K562 (cell line): ENCODE data around the gene PRTN3. TPM values are rescaled to one million over a fixed set of nuclear protein-coding genes. Genes with fewer than 3 reads are reported as not detected.

ENCODE experiments used
- CCAR2 ChIP-seq: fragments of 200-400 bp; formaldehyde crosslinking; IDR thresholded peaks from 2 replicates; pipeline ENCODE4 v1.6.1; 2017; ENCODE audit warnings: mild to moderate bottlenecking, low read depth, low read length
- CREM ChIP-seq: IDR thresholded peaks from 2 replicates; pipeline ENCODE4 v1.6.1; 2014; ENCODE audit warnings: antibody characterized with exemption, low read depth
- EGR1 ChIP-seq: fragments of 450-650 bp; conservative IDR thresholded peaks from 2 replicates; pipeline ENCODE4 v1.6.1; 2017; ENCODE audit warnings: mild to moderate bottlenecking
- JUND ChIP-seq, 2 experiments: IDR thresholded peaks; 2 replicates in 1 of 2; 3 replicates in 1 of 2; pipeline ENCODE4 v1.6.1; 2011; ENCODE audit warnings: borderline replicate concordance in 2 of 2, low read depth in 2 of 2, low read length in 2 of 2, improper control_type of control experiment in 1 of 2, missing biosample characterization in 1 of 2, missing genetic modification characterization in 1 of 2, missing genetic modification reagents in 1 of 2
- KLF10 ChIP-seq: fragments of 250-450 bp; sonication (Bioruptor Pico); IDR thresholded peaks from 2 replicates; pipeline ENCODE4 v1.6.1; 2021; ENCODE audit warnings: matching md5 sums
- KLF13 ChIP-seq: fragments of 450-650 bp; IDR thresholded peaks from 2 replicates; pipeline ENCODE4 v1.6.1; 2016; ENCODE audit warnings: missing genetic modification characterization, low read depth, mild to moderate bottlenecking, missing compliant biosample characterization, moderate library complexity, borderline replicate concordance
- MAZ ChIP-seq, 2 experiments: fragments of 450-650 bp in 1 of 2; sonication (generic) in 1 of 2; formaldehyde crosslinking; IDR thresholded peaks in 1 of 2; conservative IDR thresholded peaks in 1 of 2; 2 replicates each; pipeline versions ENCODE4 v1.4.0 to v1.5.0; 2020; ENCODE audit warnings: mild to moderate bottlenecking in 1 of 2, missing genetic modification reagents in 1 of 2
- MYC ChIP-seq, 2 experiments: fragments of 250-450 bp in 1 of 2; sonication (Bioruptor Pico) in 1 of 2; IDR thresholded peaks; 2 replicates each; pipeline versions ENCODE4 v1.5.1 to v1.6.1; 2012 to 2021; ENCODE audit warnings: low read depth in 2 of 2, borderline replicate concordance in 1 of 2, improper control_type of control experiment in 1 of 2, low read length in 1 of 2, mild to moderate bottlenecking in 1 of 2, moderate library complexity in 1 of 2
- TBP ChIP-seq: optimal IDR thresholded peaks from 2 replicates; pipeline ENCODE3; 2011; ENCODE audit warnings: low read depth, low read length, improper control_type of control experiment
- THAP12 ChIP-seq: fragments of 250-450 bp; sonication (Bioruptor Pico); IDR thresholded peaks from 2 replicates; pipeline ENCODE4 v1.9.0; 2021; ENCODE audit warnings: mild to moderate bottlenecking, inconsistent platforms
- ZFP1 ChIP-seq: fragments of 450-650 bp; formaldehyde crosslinking; IDR thresholded peaks from 2 replicates; pipeline ENCODE4 v1.4.0; 2020; ENCODE audit warnings: mild to moderate bottlenecking, mixed read lengths
- ZFX ChIP-seq: sonication (generic); formaldehyde crosslinking; IDR thresholded peaks from 2 replicates; pipeline ENCODE4 v1.8.0; 2022; ENCODE audit warnings: mild to moderate bottlenecking, missing genetic modification reagents, moderate library complexity
- ZNF354B ChIP-seq: fragments of 250-450 bp; sonication (Bioruptor Pico); IDR thresholded peaks from 2 replicates; pipeline ENCODE4 v1.4.0; 2020
- polyA plus RNA-seq, 8 experiments: library from polyadenylated mRNA; depleted of rRNA in 4 of 8; stranded (reverse) in 5 of 8; unstranded in 3 of 8; fragments of >200 nt; fragmentation: Nextera tagmentation in 2 of 8; fragmentation: Illumina TruSeq in 1 of 8; extraction: Ambion mirVana in 2 of 8; extraction: Trizol in 1 of 8; gene quantifications; 2 replicates each; pipeline versions ENCODE4 v1.2.1 to v1.2.3, GENCODE V29; 2011 to 2014; ENCODE audit warnings: inconsistent platforms in 1 of 8, missing spikeins in 1 of 8
- total RNA-seq, 7 experiments: library from RNA; depleted of rRNA in 6 of 7; stranded (reverse); fragments of >200 nt in 6 of 7; fragmentation: Illumina TruSeq in 2 of 7; extraction: Trizol in 2 of 7; gene quantifications; 2 replicates each; pipeline versions ENCODE4 v1.2.1 to v1.2.3, GENCODE V29; 2011 to 2021; ENCODE audit warnings: low replicate concordance in 1 of 7
- TF ChIP-seq, protein P1 (sequence below): sonication (generic); formaldehyde crosslinking; IDR thresholded peaks from 2 replicates; pipeline ENCODE4 v1.8.0; 2022; ENCODE audit warnings: mild to moderate bottlenecking, missing genetic modification reagents
- TF ChIP-seq, protein P2 (sequence below): sonication (generic); formaldehyde crosslinking; IDR thresholded peaks from 2 replicates; pipeline ENCODE4 v1.8.1; 2023; ENCODE audit warnings: missing genetic modification reagents, mild to moderate bottlenecking, borderline replicate concordance
- TF ChIP-seq, protein P3 (sequence below): sonication (generic); formaldehyde crosslinking; IDR thresholded peaks from 2 replicates; pipeline ENCODE4 v1.8.0; 2022; ENCODE audit warnings: missing genetic modification reagents, mild to moderate bottlenecking, moderate library complexity, borderline replicate concordance

Gene PRTN3
- total and polyA plus RNA-seq, 9 of the 15 experiments (the other 6 are each of a cell fraction or from before 2014, with no cell fraction given): 0.14 to 0.86 (median 0.43) TPM; not detected in 3

DNA sequence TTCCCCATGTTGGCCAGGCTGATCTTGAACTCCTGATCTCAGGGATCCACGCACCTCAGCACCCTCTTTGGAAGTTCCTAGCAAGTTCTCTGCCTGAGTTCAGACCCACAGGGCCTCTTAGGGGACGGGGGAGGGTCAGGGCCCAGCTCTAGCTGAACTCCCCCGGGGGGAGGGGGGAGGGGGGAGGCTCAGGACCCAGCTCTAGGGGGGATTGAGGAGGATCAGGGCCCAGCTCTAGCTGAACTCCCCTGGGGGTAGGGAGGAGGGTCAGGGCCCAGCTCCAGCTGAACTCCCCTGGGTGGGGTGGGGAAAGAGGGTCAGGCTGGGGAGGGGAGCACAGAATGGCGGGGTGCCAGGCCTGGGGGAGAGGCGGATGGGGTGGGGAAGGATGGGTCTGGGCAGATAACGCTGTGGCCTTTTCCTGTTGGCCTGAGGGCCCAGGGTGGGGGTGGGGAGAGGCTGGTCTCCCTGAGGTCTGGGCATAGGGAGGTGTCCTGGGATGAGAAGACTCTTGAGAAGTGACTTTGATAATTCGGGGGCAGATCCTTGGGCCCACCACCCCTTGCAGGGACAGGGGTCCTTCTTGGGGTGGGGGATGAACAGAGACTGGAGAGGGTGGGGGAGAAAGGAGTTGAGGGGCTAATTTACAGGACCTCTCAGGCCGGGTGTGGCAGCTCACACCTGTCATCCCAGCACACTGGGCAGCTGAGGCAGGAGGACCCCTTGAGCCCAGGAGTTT, 49.1 kb upstream of the PRTN3 start (continued):
- TF ChIP-seq THAP12 (CRISPR knock-in tag) (no peak), CCAR2 (no peak), ZNF354B (CRISPR knock-in tag) (no peak), TBP (peak; percentile 40), JUND (IDR thresholded peaks at IDR 0.05; ENCODE audit: borderline replicate concordance, low read depth, low read length) (peak; percentile 40; the same call in 1 of the 2 replicates), JUND (tag; IDR thresholded peaks at IDR 0.05; ENCODE audit: borderline replicate concordance, low read depth, low read length) (no peak; the same call in 2 of the 3 replicates), MAZ (CRISPR knock-in tag; conservative IDR thresholded peaks at IDR 0.05 in 1 of 2, IDR thresholded peaks at IDR 0.05 in 1 of 2) (peak in 1 of 2 experiments; percentile 74; a peak in 2 of 4 replicates), KLF10 (CRISPR knock-in tag) (no peak), ZFX (CRISPR knock-in tag) (peak; percentile 68), EGR1 (peak; percentile 37), CREM (peak; percentile 70), ZFP1 (CRISPR knock-in tag) (no peak), MYC (IDR thresholded peaks at IDR 0.05; ENCODE audit: low read depth, low read length) (no peak), MYC (CRISPR knock-in tag; IDR thresholded peaks at IDR 0.05; ENCODE audit: borderline replicate concordance, low read depth) (no peak), KLF13 (no peak)
- TF ChIP-seq, protein P1, sequence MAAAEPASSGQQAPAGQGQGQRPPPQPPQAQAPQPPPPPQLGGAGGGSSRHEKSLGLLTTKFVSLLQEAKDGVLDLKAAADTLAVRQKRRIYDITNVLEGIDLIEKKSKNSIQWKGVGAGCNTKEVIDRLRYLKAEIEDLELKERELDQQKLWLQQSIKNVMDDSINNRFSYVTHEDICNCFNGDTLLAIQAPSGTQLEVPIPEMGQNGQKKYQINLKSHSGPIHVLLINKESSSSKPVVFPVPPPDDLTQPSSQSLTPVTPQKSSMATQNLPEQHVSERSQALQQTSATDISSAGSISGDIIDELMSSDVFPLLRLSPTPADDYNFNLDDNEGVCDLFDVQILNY (CRISPR knock-in tag): no peak
- TF ChIP-seq, protein P2, sequence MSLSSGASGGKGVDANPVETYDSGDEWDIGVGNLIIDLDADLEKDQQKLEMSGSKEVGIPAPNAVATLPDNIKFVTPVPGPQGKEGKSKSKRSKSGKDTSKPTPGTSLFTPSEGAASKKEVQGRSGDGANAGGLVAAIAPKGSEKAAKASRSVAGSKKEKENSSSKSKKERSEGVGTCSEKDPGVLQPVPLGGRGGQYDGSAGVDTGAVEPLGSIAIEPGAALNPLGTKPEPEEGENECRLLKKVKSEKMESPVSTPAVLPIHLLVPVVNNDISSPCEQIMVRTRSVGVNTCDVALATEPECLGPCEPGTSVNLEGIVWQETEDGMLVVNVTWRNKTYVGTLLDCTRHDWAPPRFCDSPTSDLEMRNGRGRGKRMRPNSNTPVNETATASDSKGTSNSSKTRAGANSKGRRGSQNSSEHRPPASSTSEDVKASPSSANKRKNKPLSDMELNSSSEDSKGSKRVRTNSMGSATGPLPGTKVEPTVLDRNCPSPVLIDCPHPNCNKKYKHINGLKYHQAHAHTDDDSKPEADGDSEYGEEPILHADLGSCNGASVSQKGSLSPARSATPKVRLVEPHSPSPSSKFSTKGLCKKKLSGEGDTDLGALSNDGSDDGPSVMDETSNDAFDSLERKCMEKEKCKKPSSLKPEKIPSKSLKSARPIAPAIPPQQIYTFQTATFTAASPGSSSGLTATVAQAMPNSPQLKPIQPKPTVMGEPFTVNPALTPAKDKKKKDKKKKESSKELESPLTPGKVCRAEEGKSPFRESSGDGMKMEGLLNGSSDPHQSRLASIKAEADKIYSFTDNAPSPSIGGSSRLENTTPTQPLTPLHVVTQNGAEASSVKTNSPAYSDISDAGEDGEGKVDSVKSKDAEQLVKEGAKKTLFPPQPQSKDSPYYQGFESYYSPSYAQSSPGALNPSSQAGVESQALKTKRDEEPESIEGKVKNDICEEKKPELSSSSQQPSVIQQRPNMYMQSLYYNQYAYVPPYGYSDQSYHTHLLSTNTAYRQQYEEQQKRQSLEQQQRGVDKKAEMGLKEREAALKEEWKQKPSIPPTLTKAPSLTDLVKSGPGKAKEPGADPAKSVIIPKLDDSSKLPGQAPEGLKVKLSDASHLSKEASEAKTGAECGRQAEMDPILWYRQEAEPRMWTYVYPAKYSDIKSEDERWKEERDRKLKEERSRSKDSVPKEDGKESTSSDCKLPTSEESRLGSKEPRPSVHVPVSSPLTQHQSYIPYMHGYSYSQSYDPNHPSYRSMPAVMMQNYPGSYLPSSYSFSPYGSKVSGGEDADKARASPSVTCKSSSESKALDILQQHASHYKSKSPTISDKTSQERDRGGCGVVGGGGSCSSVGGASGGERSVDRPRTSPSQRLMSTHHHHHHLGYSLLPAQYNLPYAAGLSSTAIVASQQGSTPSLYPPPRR (CRISPR knock-in tag): no peak
- TF ChIP-seq, protein P3, sequence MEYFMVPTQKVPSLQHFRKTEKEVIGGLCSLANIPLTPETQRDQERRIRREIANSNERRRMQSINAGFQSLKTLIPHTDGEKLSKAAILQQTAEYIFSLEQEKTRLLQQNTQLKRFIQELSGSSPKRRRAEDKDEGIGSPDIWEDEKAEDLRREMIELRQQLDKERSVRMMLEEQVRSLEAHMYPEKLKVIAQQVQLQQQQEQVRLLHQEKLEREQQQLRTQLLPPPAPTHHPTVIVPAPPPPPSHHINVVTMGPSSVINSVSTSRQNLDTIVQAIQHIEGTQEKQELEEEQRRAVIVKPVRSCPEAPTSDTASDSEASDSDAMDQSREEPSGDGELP (CRISPR knock-in tag): peak; percentile 66; the same call in 1 of the 2 replicates
